Fibroblast of skin of left biceps (primary cell): ENCODE data around the gene KCNE1.
A peak's percentile ranks its signal among the peaks of the same experiment; 100 is the strongest.
"Not testable (repeated sequence)": the region's sequence is repeated elsewhere in the genome, so short reads cannot be mapped to it uniquely, and the experiment has no call there.

Experiments used
- DNase-seq, 2 experiments: peaks; one replicate each; pipeline ENCODE4 v3.0.0-alpha.2; 2013; ENCODE audit warnings: low read depth in 2 of 2

KCNE1 gene

DNA sequence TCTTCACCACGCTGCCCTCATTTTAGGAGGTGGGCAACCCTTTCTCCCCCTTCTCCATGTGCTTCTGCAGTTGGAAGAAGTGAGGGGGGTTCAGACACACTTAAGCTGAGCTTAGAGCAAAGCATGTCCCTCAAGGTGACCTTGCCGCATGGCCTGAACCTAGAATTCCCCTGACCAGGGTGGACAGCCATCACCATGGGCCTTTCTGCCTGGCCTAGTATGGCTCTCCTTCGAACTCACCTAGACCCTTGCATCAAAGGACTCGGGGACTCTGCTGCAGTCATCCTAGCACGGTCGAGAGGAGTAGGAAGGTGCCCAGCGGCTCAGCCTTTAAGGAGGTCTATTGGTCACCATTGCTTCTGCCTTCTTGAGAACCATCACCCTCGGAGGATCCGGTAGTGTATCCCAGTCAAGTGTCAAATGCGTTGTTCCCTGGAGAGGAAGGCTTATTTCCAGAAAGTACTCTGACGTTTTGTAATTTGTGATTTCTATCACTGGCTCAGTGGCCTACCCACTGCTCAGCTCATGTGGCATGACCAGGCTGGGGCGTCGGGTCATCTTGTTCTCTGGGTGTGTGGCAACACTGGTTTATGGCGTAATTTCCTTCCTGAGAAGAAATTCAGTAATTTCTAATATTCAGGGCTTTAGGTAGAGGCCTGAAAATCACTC, at the start of gene KCNE1:
KCNE1 (minus strand) TSS at position 424 of the 669 bp plus-strand sequence. CDS start 62,576 bp downstream, outside the sequence.
- DNase-seq = no peak

GRCh38 chr21:34561806-34562205, 49.8 kb upstream of the KCNE1 start:
- no peak for DNase-seq

- DNase-seq = no peak
Measured at GRCh38 chr21:34560609-34561008, 48.6 kb upstream of the KCNE1 start.

DNA sequence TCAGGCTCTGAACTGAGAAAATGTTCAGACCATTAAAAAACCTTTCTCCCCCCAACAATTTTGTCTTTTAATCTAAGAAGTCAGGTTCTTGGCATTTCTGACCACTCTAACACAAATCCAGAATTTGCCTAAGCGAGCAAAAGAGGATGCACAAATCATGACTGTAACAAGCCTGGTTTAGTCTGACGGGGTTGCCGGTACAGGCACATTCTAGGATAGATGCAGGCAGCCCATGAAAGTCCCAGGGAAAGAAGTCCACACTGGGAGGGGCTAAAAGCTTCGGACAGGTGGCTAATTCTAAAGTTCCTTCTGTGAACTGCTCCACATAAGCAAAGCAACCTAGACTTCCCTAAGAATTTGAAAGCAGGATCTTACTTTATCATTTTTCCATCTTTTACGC, 48.0 kb upstream of the KCNE1 start:
- DNase-seq = no peak

GRCh38 chr21:34559089-34559631, 47.1 kb upstream of the KCNE1 start:
- no peak for DNase-seq

- DNase-seq = no peak
Measured at GRCh38 chr21:34558166-34558565, 46.2 kb upstream of the KCNE1 start.

DNA sequence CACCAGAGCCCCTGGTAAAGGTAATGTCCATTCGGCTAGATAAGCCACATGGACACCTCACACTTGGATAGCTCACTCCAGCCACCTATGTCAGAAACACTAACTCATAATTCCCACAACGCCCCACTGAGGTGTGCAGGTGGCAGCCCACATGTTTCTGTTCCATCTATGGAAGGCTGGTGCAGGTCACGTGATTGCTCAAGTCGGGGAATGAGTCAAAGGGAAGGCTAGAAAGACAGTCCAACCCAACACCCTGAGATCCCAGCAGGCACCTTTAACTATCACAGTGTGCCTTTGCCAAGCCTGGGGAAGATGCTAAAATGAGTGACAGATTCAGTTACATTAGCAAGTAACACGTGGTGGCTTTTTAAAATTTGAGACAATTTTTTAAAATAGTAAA, 45.3 kb upstream of the KCNE1 start:
- no peak for DNase-seq

DNA sequence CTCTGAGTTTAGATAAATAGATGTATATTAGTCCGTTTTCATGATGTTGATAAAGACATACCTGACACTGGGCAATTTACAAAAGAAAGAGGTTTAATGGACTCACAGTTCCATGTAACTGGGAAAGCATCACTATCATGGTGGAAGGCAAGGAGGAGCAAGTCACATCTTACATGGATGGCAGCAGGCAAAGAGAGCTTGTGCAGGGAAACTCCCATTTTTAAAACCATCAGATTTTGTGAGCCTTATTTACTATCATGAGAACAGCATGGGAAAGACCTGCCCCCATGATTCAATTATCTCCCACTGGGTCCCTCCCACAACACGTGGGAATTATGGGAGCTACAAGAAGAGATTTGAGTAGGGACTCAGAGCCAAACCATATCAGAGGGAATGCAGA, 42.7 kb upstream of the KCNE1 start:
- not testable (repeated sequence) for DNase-seq

- DNase-seq = no peak
Measured at GRCh38 chr21:34554227-34554626, 42.2 kb upstream of the KCNE1 start.

DNA sequence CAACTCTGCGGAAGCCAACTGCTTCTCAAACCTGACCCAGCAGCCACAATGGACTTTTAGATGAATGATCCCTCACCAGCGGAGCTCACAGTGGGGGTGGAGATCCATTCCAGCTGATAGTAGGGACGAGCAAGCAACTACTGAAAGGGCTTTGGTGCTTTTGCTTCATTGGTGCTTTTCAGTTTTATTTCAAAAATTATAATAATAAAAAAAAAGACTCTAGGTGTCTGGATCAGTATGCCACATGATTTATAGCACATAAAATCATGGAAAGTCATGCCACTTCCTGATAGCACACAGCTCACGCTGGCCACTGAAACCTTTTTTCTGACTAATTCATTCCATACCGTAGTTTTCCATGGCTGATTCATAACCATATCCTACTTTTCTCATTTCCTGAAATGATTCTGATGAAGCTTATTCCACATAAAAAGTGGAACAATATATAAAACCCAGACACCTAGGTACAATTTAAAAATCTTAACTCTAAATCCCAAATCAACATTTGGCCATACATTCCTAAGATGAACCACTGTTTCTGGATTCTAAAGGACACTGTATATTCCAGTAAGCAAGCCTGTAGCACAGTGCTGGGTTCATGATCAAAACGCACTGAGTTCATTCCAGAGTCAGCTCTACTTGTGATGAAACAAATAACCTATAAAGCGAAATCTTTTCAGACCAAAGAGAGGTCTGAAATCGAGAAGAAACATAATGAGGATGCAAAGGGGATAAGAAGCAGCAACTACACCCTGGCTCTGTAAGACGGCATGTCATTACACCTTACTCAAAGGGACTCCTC, 41.3 kb upstream of the KCNE1 start:
- DNase-seq = peak; percentile 72 to 76

DNA sequence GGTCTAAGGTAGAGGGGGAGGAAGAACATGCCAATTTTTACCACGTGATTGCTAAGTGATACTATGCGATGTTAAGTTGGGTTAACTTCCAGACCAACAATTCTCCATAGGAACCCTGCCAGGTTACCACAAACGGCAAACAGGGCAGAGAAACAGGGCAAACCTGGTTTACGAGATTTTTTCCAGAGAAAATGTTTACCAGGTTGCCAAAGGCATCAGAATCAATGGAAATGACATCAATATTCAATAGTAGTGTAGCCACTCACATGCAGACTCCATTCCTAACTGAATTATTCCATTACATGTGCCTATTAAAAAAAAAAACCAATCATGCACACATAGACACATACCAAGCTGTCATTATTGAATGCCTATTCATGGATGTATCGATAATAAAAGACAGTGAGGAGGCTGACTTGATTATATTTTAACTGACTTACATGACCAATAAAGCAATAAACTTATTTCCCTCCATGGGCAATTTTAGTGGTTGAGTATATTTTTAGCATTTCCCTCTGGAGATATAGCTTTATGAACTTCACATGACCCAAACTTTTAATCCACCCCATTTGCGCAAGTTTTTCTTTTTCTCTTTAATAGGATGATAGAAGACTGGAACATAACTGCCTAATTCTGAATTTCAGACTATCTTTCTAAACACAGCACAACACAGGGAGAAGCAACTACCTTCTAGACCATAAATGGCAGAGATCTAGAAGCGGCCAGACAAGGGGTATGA, 40.5 kb upstream of the KCNE1 start:
- peak in 1 of 2 experiments; percentile 51 for DNase-seq

DNA sequence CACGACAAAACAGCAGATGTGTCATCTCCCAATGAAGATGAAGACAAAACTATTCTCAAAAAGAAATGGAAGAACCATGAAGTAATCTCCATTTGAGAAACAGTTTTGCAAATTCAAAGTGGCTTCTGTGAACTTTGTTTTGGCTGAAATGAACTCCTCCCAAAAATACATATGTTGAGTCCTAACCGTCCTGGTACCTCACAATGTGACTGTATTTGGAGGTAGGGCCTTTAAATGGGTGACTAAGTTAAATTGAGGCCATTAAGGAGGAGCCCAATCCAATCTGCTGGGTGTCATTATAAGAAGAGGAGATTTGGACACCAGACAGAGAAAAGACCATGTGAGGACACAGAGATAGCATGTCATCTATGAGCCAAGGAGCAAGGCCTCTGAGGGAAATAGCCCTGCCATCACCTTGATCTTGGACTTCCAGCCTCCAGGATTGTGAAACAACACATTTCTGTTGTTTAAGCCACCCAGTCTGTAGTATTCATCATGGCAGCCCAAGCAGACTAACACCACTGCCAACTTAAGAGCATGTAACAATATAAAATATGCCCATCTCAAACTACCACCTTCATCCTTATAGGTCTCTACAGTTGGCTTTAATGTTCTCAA, 38.3 kb upstream of the KCNE1 start:
- no peak for DNase-seq

DNA sequence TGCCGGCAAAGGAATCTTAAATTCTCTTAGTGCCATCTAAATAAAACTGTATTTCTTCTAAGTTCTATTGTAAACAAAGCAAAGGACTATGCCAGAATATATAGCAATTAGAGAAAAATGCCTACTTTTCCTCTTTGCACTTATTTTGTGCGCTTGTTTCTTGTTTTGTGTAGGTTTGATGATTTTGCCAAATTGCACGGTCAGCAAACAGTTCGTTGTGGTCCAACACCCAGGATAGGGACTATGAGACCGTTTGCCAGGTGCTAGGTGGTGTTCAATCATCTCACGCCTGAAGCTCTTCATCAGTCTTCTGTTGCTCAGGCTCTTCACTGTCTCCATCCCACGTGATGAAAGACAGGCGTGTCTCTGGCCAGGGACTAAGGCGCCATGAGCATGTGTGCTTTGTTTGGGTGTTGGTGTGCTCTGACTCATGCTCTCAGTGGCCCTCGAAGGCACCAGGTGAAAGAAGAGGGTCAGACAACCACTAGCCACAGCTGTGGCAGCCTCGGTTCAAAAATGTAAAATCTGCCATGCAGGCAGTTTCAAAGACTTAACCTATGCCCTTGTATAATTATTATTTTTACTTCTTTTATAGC, 36.9 kb upstream of the KCNE1 start:
- no peak for DNase-seq

DNA sequence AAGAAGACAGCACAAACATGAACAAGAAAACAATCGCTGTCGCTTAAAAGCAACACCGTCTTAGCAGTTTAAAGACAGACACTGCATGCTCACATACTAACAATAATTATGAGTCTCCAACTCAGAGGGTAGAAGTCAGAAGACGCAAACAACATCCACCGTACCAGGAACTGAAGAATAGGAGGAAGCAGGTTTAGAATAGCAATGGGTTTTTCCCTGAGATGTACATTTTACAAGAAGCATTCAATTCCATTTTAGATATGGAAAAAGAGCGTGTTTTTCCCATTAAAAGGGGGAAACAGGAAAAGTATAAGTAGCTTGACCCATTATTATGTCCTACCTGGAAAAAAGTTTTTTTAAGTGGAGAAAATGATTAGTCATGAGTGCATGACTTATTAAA, 34.5 kb upstream of the KCNE1 start:
- no peak for DNase-seq

DNA sequence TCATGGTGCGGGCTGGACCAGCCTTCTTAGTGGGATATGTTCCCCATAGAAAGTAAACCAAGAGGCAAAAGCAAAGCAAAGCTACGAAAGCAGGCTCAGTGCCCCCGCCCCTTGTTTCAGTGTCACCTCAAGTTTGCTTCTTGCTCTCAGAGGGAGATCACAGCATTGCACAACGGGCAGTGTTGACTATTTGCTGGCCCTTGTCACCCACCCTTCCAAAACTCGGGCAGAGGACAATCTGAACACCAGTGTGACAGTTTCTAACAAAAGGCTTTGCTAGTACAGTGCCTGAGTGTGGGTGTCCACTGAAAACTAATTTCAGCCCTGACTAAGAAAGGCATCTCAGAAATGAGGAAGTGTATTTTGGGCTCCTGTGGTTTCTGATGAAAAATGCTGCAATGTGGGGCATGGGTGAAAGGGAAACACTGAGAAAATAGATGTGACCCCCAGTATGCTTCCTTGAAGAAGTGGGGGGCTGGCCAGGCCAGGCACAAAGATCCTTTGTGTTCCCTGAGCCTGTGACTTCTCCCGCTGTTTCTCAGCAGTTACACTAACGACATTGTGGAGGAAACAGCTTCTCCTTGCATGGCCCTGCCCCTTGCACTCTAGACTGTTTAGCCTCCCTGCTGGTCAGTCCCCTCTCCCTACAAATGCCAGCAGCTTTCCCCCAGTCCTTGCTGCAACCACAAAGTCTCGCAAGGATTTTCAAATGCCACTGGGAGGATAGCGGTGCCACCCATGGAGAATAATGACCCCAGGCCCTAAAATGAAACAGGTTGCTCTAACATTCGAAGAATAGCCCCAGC, 33.3 kb upstream of the KCNE1 start:
- DNase-seq = peak; percentile 81 to 83

GRCh38 chr21:34544032-34544496, 32.1 kb upstream of the KCNE1 start:
- DNase-seq = no peak

DNA sequence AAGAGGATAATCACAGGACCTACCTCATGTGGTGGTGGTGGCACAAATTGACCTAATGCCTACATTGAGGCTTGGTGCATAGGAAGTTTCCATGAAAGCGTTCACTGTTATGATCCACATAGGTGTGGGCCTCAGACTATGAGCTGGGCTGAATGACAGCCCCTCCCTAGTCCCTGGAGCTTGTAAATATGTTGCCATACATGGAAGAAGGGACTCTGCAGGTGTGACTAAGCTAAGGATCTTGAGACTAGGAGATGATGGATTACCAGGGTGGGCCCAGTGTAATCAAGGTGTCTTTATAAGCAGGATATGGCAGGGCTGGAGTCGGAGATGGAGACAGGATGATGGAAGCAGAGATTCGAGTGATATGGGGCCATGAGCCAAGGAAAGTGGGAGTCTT, 31.0 kb upstream of the KCNE1 start:
- no peak for DNase-seq

GRCh38 chr21:34540206-34540605, 28.2 kb upstream of the KCNE1 start:
- DNase-seq = no peak

DNA sequence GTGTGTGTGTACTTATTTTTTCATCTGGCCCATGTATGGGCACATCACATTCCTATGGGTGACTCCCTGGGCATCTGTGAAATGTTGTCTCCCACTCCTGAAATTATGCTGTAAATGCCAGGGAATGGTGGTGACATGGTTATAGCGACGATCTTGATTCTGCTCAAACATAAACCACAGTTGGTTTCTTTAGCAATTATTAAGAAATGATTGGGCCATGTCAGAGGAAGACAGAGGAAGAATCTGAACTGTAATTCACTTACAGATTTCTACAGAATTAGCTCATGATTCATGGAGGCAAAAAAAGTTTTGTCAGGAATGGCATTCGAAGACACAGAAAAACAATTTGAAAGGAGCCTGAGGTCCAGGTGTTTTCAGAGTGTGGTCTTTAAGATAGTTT, 25.8 kb upstream of the KCNE1 start:
- no peak for DNase-seq

- no peak for DNase-seq
Measured at GRCh38 chr21:34536820-34537219, 24.8 kb upstream of the KCNE1 start.

DNA sequence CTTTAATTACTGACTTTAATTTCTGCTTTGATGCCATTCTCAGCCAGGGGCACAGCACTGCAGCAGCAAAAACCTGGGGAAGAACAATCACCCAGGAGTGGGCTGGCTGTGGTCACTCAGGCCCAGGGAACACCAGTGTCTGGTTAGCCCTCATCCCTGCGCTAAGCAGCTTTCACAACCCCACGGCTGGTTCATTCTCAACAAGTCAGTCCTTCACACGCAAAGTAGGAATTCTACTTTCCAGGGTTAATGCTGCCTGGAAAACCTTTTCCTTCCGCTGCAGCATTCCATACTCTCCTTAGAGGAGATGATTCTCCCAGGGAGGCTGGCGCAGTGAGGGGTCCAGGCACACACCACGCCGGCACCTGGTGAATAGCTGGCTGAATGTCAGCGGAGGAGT, 24.3 kb upstream of the KCNE1 start:
- DNase-seq = no peak
